PFSK-1 (cell line): Measurements from ENCODE around the gene TSPAN14.

ENCODE experiments used
- POLR2AphosphoS5 ChIP-seq: IDR thresholded peaks from 2 replicates; pipeline ENCODE4 v1.6.1; 2012; ENCODE audit warnings: low read depth, mild to moderate bottlenecking, control low read depth, low read length, moderate library complexity
- SIN3A ChIP-seq: IDR thresholded peaks from 2 replicates; pipeline ENCODE4 v1.6.1; 2012; ENCODE audit warnings: mild to moderate bottlenecking, low read length, moderate library complexity, borderline replicate concordance; ENCODE audit not compliant: insufficient read depth
- TF ChIP-seq, protein P1 (sequence below), 2 experiments: IDR thresholded peaks; 2 replicates each; pipeline versions ENCODE4 v1.6.1 to v1.8.0; 2011 to 2012; ENCODE audit warnings: low read depth in 2 of 2, low read length in 2 of 2, control low read depth in 1 of 2, inconsistent platforms in 1 of 2, mild to moderate bottlenecking in 1 of 2, moderate library complexity in 1 of 2; ENCODE audit not compliant: insufficient read depth in 1 of 2

DNA sequence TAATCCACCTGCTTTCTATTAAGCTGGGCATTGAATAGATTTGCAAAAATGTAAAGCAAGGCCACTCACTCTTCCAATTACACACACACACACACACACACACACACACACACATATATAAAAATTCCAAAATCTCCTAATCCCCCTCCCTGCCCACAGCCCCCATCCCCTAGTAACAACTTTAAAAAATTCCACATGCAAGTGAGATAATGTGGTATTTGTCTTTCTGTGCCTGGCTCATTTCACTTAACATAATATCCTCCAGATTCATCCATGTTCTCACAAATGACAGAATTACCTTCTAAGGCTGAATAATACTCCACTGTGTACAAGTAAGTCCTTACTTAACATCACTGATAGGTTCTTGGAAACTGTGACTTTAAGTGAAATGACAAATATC lies 107.8 kb downstream of the TSPAN14 start:
- no peak for TF ChIP-seq POLR2AphosphoS5
- TF ChIP-seq, protein P1, sequence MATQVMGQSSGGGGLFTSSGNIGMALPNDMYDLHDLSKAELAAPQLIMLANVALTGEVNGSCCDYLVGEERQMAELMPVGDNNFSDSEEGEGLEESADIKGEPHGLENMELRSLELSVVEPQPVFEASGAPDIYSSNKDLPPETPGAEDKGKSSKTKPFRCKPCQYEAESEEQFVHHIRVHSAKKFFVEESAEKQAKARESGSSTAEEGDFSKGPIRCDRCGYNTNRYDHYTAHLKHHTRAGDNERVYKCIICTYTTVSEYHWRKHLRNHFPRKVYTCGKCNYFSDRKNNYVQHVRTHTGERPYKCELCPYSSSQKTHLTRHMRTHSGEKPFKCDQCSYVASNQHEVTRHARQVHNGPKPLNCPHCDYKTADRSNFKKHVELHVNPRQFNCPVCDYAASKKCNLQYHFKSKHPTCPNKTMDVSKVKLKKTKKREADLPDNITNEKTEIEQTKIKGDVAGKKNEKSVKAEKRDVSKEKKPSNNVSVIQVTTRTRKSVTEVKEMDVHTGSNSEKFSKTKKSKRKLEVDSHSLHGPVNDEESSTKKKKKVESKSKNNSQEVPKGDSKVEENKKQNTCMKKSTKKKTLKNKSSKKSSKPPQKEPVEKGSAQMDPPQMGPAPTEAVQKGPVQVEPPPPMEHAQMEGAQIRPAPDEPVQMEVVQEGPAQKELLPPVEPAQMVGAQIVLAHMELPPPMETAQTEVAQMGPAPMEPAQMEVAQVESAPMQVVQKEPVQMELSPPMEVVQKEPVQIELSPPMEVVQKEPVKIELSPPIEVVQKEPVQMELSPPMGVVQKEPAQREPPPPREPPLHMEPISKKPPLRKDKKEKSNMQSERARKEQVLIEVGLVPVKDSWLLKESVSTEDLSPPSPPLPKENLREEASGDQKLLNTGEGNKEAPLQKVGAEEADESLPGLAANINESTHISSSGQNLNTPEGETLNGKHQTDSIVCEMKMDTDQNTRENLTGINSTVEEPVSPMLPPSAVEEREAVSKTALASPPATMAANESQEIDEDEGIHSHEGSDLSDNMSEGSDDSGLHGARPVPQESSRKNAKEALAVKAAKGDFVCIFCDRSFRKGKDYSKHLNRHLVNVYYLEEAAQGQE (IDR thresholded peaks at IDR 0.05; ENCODE audit: insufficient read depth in 1 of 2, low read depth in 2 of 2, low read length in 2 of 2): no peak
- no peak for TF ChIP-seq SIN3A
